Measurements from ENCODE around the gene DCAF15. TPM values are rescaled to one million over a fixed set of nuclear protein-coding genes. Genes with fewer than 3 reads are reported as not detected.

The DCAF15 gene
- total RNA-seq, 2 donors from 2014 or later, result 7.0 to 20.4 TPM

DNA sequence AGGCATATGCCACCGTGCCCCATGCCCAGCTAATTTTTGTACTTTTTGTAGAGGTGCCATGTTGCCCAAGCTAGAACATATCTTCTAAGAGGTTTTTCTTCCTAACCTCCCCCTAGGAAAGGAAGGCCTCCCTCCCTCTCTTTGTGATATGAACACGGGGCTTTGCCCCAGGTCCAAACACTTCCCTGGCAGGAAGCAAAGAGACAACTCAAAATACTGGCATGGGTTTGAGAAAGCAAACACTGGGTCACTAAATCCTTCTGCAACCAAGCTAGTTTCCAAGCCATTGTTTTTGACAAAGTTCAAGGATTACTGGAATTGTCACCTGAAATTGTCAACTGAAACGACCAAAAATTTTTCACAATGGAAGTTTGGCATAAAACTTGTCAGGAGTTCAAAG is 37.5 kb upstream of the DCAF15 start:
- no peak overlapping the region for H3K4me3 ChIP-seq
- intact Hi-C loops (cut with DNase I), result no loop called here
- TF ChIP-seq, protein P1, sequence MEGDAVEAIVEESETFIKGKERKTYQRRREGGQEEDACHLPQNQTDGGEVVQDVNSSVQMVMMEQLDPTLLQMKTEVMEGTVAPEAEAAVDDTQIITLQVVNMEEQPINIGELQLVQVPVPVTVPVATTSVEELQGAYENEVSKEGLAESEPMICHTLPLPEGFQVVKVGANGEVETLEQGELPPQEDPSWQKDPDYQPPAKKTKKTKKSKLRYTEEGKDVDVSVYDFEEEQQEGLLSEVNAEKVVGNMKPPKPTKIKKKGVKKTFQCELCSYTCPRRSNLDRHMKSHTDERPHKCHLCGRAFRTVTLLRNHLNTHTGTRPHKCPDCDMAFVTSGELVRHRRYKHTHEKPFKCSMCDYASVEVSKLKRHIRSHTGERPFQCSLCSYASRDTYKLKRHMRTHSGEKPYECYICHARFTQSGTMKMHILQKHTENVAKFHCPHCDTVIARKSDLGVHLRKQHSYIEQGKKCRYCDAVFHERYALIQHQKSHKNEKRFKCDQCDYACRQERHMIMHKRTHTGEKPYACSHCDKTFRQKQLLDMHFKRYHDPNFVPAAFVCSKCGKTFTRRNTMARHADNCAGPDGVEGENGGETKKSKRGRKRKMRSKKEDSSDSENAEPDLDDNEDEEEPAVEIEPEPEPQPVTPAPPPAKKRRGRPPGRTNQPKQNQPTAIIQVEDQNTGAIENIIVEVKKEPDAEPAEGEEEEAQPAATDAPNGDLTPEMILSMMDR (IDR thresholded peaks at IDR 0.05), result no peak
- TF ChIP-seq POLR2A (IDR thresholded peaks at IDR 0.05), result no peak
- peaks cover 1% of the 10 kb centered on the region for H3K4me1 ChIP-seq
- DNase-seq (no peak), ATAC-seq (no peak)
- H3K27ac ChIP-seq, result no peak overlapping the region
- H3K27me3 ChIP-seq, result no peaks in the 10 kb centered on the region
- peaks cover 0 to 23% of the 10 kb centered on the region in 2 donors for H3K36me3 ChIP-seq (replicated peaks in 1 of 2; ENCODE audit: insufficient read depth in 1 of 2, low read depth in 2 of 2)
- H3K9me3 ChIP-seq, result no peaks in the 10 kb centered on the region
- 59 to 62% methylated on average over 3 of the region's 3 CpGs for WGBS, 2 donors

DNA sequence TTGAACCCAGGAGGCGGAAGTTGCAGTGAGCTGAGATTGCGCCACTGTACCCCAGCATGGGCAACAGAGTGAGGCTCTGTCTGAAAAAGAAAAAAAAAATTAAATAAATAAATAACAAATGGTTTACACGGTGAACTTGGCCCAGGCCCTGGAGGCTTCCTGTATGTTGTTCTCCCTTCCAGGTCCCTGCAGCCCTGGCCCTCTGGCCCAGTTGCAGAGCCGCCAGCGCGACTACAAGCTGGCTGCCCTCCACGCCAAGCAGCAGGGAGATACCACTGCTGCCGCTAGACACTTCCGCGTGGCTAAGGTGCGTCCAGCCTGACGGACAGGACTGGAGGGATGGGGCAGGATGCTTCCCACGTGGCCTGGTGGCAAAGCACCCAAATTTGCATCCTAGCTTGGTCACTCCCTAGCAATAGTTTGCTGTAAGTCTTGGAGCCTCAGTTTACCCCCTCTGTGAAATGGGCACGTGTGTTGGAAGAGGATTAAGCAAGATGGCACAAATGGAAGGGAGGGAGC is 34.4 kb upstream of the DCAF15 start:
- DNase-seq, result no peak
- Histone ChIP-seq H3K4me1 (no peaks in the 10 kb centered on the region), H3K27me3 (no peaks in the 10 kb centered on the region), H3K9me3 (no peaks in the 10 kb centered on the region), H3K27ac (no peak overlapping the region), H3K36me3 (replicated peaks in 1 of 2; ENCODE audit: insufficient read depth in 1 of 2, low read depth in 2 of 2) (peaks cover 13 to 28% of the 10 kb centered on the region in 2 donors), H3K4me3 (no peak overlapping the region)
- 75 to 88% methylated on average over 14 of the region's 14 CpGs for WGBS, 2 donors
- TF ChIP-seq, protein P1 (IDR thresholded peaks at IDR 0.05), result no peak
- TF ChIP-seq POLR2A (IDR thresholded peaks at IDR 0.05), result no peak
- intact Hi-C loops (cut with DNase I), result no loop called here
- ATAC-seq, result no peak

DNA sequence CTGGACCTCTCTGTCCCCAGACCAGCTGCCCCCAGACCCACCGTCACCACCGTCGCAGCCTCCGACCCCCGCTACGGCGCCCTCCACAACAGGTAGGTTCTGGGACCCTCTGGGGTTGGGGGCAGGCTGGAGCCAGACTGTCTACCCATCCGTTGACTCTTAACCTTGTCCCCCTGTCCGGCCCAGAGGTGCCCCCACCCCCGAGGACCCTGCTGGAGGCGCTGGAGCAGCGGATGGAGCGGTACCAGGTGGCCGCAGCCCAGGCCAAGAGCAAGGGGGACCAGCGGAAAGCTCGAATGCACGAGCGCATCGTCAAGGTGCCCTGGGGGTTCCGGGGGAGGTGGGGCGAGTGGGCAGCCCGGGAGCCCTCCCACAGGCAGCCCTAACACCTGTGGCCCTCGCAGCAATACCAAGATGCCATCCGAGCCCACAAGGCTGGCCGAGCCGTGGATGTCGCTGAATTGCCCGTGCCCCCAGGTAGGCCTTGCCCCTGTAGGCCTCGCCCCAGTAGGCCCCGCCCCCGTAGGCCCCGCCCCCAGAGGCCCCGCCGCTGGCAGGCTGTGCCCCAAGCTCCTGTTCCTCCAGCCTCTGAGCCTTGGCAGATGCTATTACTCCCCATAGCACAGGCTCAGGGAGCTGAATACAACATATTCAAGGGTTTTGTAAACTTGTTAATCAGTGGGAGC is 33.4 kb upstream of the DCAF15 start:
- 91 to 99% methylated on average over 19 to 24 of the region's 34 CpGs for WGBS, 2 donors
- no peak overlapping the region for H3K4me3 ChIP-seq
- TF ChIP-seq, protein P1 (IDR thresholded peaks at IDR 0.05), result no peak
- no peak for TF ChIP-seq POLR2A (IDR thresholded peaks at IDR 0.05)
- DNase-seq (no peak), ATAC-seq (no peak)
- intact Hi-C loops (cut with DNase I), result no loop called here
- H3K27me3 ChIP-seq, result no peaks in the 10 kb centered on the region
- H3K4me1 ChIP-seq, result no peaks in the 10 kb centered on the region
- H3K9me3 ChIP-seq, result no peaks in the 10 kb centered on the region
- H3K36me3 ChIP-seq (replicated peaks in 1 of 2; ENCODE audit: insufficient read depth in 1 of 2, low read depth in 2 of 2), result peaks cover 13 to 29% of the 10 kb centered on the region in 2 donors
- H3K27ac ChIP-seq, result no peak overlapping the region

DNA sequence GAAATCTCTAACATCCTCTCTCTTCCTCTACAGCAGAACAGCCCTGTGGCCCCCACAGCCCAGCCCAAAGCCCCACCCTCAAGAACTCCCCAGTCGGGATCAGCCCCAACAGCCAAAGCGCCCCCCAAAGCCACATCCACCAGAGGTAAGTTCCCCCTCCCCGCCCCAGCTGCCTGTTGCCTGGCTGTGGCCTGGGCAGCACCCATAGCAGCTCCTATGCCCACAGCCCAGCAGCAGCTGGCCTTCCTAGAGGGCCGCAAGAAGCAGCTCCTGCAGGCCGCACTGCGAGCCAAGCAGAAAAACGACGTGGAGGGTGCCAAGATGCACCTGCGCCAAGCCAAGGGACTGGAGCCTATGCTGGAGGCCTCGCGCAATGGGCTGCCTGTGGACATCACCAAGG is 31.8 kb upstream of the DCAF15 start:
- H3K36me3 ChIP-seq (replicated peaks in 1 of 2; ENCODE audit: insufficient read depth in 1 of 2, low read depth in 2 of 2), result peaks cover 13 to 29% of the 10 kb centered on the region in 2 donors
- no peak for DNase-seq
- 94 to 100% methylated on average over 1 to 6 of the region's 11 CpGs for WGBS, 2 donors

More for the DNA sequence above, 31.8 kb upstream of the DCAF15 start:
- TF ChIP-seq, protein P1 (IDR thresholded peaks at IDR 0.05), result no peak
- no peak for TF ChIP-seq POLR2A (IDR thresholded peaks at IDR 0.05)
- Histone ChIP-seq H3K4me3 (no peak overlapping the region), H3K9me3 (no peaks in the 10 kb centered on the region), H3K4me1 (no peaks in the 10 kb centered on the region), H3K27ac (no peak overlapping the region), H3K27me3 (no peaks in the 10 kb centered on the region)
- ATAC-seq, result no peak
- intact Hi-C loops (cut with DNase I), result no loop called here

Data from body of pancreas (tissue), 4 donors.